ENCODE measurements around the gene CATSPER3. TPM values are rescaled to one million over a fixed set of nuclear protein-coding genes. Genes with fewer than 3 reads are reported as not detected.

CATSPER3 gene
- polyA plus RNA-seq, 3 donors = 0.15 to 0.60 (median 0.52) TPM

- H3K27ac Mint-ChIP-seq = no peak overlapping the region
- H3K9me3 Mint-ChIP-seq = peaks cover 0 to 2% (median 0%) of the 10 kb centered on the region in 7 donors
- H3K4me3 Mint-ChIP-seq = peak overlapping the region in 1 of 2 donors; percentile 31
- intact Hi-C loops (cut with micrococcal nuclease) = no loop called here
- no peaks in the 10 kb centered on the region for H4K20me1 ChIP-seq (ENCODE audit: insufficient read depth, low read length)
- no peak overlapping the region for H2AFZ ChIP-seq (ENCODE audit: insufficient read depth, low read depth, low read length, poor library complexity, severe bottlenecking)
- no peaks in the 10 kb centered on the region for H3K36me3 Mint-ChIP-seq
- H3K4me3 ChIP-seq (replicated peaks in 1 of 3; ENCODE audit: low read depth in 2 of 3, low read length in 3 of 3) = no peak overlapping the region
- peaks cover 4% of the 10 kb centered on the region for H3K4me1 Mint-ChIP-seq
- H3K9ac ChIP-seq (ENCODE audit: insufficient read depth, low read length, poor library complexity, severe bottlenecking) = no peak overlapping the region
- H3K9me3 ChIP-seq (replicated peaks in 1 of 2; ENCODE audit: control insufficient read depth in 1 of 2, insufficient read depth in 1 of 2, low read length in 2 of 2) = peaks cover 0 to 3% of the 10 kb centered on the region in 2 donors
- no peak overlapping the region for H3K27ac ChIP-seq (ENCODE audit: low read depth in 1 of 2, low read length in 2 of 2)
- no peaks in the 10 kb centered on the region for H3K79me2 ChIP-seq (ENCODE audit: insufficient read depth, low read length)
- no peaks in the 10 kb centered on the region for H3K36me3 ChIP-seq (replicated peaks in 1 of 2; ENCODE audit: control insufficient read depth in 1 of 2, insufficient read depth in 2 of 2, low read length in 2 of 2)
- H3K27me3 ChIP-seq (ENCODE audit: control insufficient read depth in 2 of 2, insufficient read depth in 2 of 2, low read length in 2 of 2) = peaks cover 24 to 90% of the 10 kb centered on the region in 2 donors
- no peak overlapping the region for H3K4me2 ChIP-seq (replicated peaks; ENCODE audit: extremely low read depth, low read length, poor library complexity, severe bottlenecking)
- DNase-seq = no peak
- TF ChIP-seq CTCF (IDR thresholded peaks at IDR 0.05) = no peak
- no CpG with 5 or more reads among the region's 1 CpG for WGBS (ENCODE audit: insufficient coverage)
- H3K4me1 ChIP-seq (ENCODE audit: control insufficient read depth in 1 of 2, insufficient read depth in 2 of 2, low read length in 2 of 2) = no peaks in the 10 kb centered on the region
- peaks cover 62 to 97% (median 75%) of the 10 kb centered on the region in 3 donors for H3K27me3 Mint-ChIP-seq (ENCODE audit: low read depth in 3 of 3)
Observed at GRCh38 chr5:135048930-135049329, 81.2 kb downstream of the CATSPER3 start.

- Mint-ChIP-seq H3K27ac (peak overlapping the region in 1 of 7 donors; percentile 42), H3K9me3 (peaks cover 0 to 2% (median 0%) of the 10 kb centered on the region in 7 donors), H3K36me3 (no peaks in the 10 kb centered on the region), H3K4me1 (peaks cover 4% of the 10 kb centered on the region), H3K27me3 (ENCODE audit: low read depth in 3 of 3) (peaks cover 70 to 93% (median 76%) of the 10 kb centered on the region in 3 donors), H3K4me3 (peak overlapping the region in 1 of 2 donors; percentile 53)
- peaks cover 0 to 3% of the 10 kb centered on the region in 2 donors for H3K9me3 ChIP-seq (replicated peaks in 1 of 2; ENCODE audit: control insufficient read depth in 1 of 2, insufficient read depth in 1 of 2, low read length in 2 of 2)
- TF ChIP-seq CTCF (IDR thresholded peaks at IDR 0.05) = no peak
- intact Hi-C loops (cut with micrococcal nuclease) = no loop called here
- H3K27me3 ChIP-seq (ENCODE audit: control insufficient read depth in 2 of 2, insufficient read depth in 2 of 2, low read length in 2 of 2) = peaks cover 27 to 84% of the 10 kb centered on the region in 2 donors
- no peak overlapping the region for H2AFZ ChIP-seq (ENCODE audit: insufficient read depth, low read depth, low read length, poor library complexity, severe bottlenecking)
- no peak overlapping the region for H3K9ac ChIP-seq (ENCODE audit: insufficient read depth, low read length, poor library complexity, severe bottlenecking)
- no peak overlapping the region for H3K4me2 ChIP-seq (replicated peaks; ENCODE audit: extremely low read depth, low read length, poor library complexity, severe bottlenecking)
- no peaks in the 10 kb centered on the region for H4K20me1 ChIP-seq (ENCODE audit: insufficient read depth, low read length)
- H3K27ac ChIP-seq (ENCODE audit: low read depth in 1 of 2, low read length in 2 of 2) = no peak overlapping the region
- no peaks in the 10 kb centered on the region for H3K4me1 ChIP-seq (ENCODE audit: control insufficient read depth in 1 of 2, insufficient read depth in 2 of 2, low read length in 2 of 2)
- no peaks in the 10 kb centered on the region for H3K36me3 ChIP-seq (replicated peaks in 1 of 2; ENCODE audit: control insufficient read depth in 1 of 2, insufficient read depth in 2 of 2, low read length in 2 of 2)
- H3K79me2 ChIP-seq (ENCODE audit: insufficient read depth, low read length) = no peaks in the 10 kb centered on the region
- 8% methylated on average over 45 of the region's 45 CpGs for WGBS (ENCODE audit: insufficient coverage)
- no peak overlapping the region for H3K4me3 ChIP-seq (replicated peaks in 1 of 3; ENCODE audit: low read depth in 2 of 3, low read length in 3 of 3)
- no peak for DNase-seq
Observed at GRCh38 chr5:135050244-135050767, 82.6 kb downstream of the CATSPER3 start.

All from CD14-positive monocyte (primary cell).